Transverse colon (tissue), 4 donors: ENCODE data around the gene POLR2E.

ENCODE experiments used
- CTCF ChIP-seq, 5 experiments: fragments of 200-600 bp in 3 of 5; fragments of 450-650 bp in 2 of 5; sonication (generic) in 3 of 5; IDR thresholded peaks; 1 replicate in 2 of 5; 2 replicates in 3 of 5; pipeline ENCODE4 v1.5.1; 2016 to 2017; ENCODE audit warnings: antibody characterized with exemption in 5 of 5, inconsistent platforms in 3 of 5, mild to moderate bottlenecking in 2 of 5, moderate library complexity in 1 of 5
- EP300 ChIP-seq: sonication (generic); formaldehyde crosslinking; IDR thresholded peaks from one replicate; pipeline ENCODE4 v1.6.1; 2017; ENCODE audit warnings: antibody characterized with exemption, low read depth
- POLR2A ChIP-seq: fragments of 450-650 bp; IDR thresholded peaks from one replicate; pipeline ENCODE4 v1.6.1; 2016; ENCODE audit warnings: antibody characterized with exemption, mild to moderate bottlenecking, moderate library complexity
- POLR2AphosphoS5 ChIP-seq, 3 donors: sonication (generic); formaldehyde crosslinking; IDR thresholded peaks; one replicate each; pipeline ENCODE4 v1.6.1; 2016; ENCODE audit warnings: antibody characterized with exemption in 3 of 3

DNA sequence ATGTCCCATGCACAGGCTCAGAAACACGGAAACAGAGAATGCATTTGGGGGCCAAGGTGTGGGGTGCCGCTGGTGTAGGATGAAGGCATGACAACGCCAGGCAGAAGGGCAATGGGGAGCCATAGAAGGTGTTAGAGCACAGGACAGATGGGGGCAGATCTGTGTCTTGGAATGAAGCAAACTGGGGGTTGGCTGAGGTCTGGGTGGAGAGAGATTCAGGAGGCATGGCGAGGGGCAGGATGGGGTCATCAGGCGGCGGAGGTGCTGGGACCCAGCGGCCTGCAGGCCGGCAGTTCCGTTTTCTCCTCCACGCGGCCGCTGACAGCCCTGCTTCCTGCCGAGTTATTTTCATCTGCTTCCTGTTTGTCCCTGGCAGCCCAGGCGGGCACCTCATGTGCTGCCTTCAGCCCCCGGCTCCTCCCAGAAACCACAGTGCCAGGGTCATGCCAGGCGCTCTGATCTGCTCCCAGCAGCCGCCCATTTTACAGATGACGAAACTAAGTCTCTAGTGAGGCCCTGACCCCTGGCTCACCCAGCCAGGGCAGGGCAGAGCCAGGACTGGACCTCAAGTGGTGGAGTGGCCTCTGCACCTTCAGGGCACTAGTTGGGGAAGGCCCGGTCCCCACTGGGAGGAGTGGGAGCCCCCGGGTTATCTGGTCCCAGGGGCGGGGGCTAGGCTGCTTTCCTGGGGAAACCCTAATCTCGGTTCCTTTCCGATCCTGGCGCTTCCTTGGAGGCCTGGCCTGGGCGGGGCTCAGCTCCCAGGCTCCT is 26.0 kb downstream of the POLR2E start:
- no peak for TF ChIP-seq EP300
- peak in 1 of 5 experiments; percentile 16 for TF ChIP-seq CTCF (IDR thresholded peaks at IDR 0.05)
- peak in 2 of 3 donors; percentile 27 to 36 for TF ChIP-seq POLR2AphosphoS5 (IDR thresholded peaks at IDR 0.05)
- TF ChIP-seq POLR2A = no peak
